Left forelimb (tissue), 1 donor: ENCODE results near the gene TMEM151B.
"Not testable (repeated sequence)": the region's sequence is repeated elsewhere in the genome, so short reads cannot be mapped to it uniquely, and the experiment has no call there.

ENCODE experiments used
- DNase-seq: peaks from one replicate; pipeline ENCODE4 v3.0.0-alpha.2; 2018; ENCODE audit warnings: low spot score

Gene TMEM151B

GRCh38 chr6:44333942-44334341 lies 63.7 kb downstream of the TMEM151B start:
- no peak for DNase-seq

- DNase-seq, result no peak
Measured at GRCh38 chr6:44335631-44336030, 65.4 kb downstream of the TMEM151B start.

- peak; percentile 75 for DNase-seq
Measured at GRCh38 chr6:44338228-44339122, 68.2 kb downstream of the TMEM151B start.

GRCh38 chr6:44339301-44339700 lies 69.1 kb downstream of the TMEM151B start:
- no peak for DNase-seq

- no peak for DNase-seq
Measured at GRCh38 chr6:44339763-44340625, 69.7 kb downstream of the TMEM151B start.

- no peak for DNase-seq
Measured at GRCh38 chr6:44341095-44341890, 71.0 kb downstream of the TMEM151B start.

- no peak for DNase-seq
Measured at GRCh38 chr6:44342052-44342451, 71.8 kb downstream of the TMEM151B start.

GRCh38 chr6:44342489-44342888 lies 72.2 kb downstream of the TMEM151B start, which contains the start of gene SPATS1:
TSS of gene SPATS1 (plus strand) at chr6:44342650. CDS start at chr6:44343096, 446 bp downstream.
- no peak for DNase-seq

- not testable (repeated sequence) for DNase-seq
Measured at GRCh38 chr6:44346818-44347217, 76.6 kb downstream of the TMEM151B start.

GRCh38 chr6:44349904-44350649 lies 79.8 kb downstream of the TMEM151B start:
- DNase-seq, result no peak

- not testable (repeated sequence) for DNase-seq
Measured at GRCh38 chr6:44350650-44350994, 80.4 kb downstream of the TMEM151B start.

- no peak for DNase-seq
Measured at GRCh38 chr6:44352259-44352658, 82.0 kb downstream of the TMEM151B start.

- no peak for DNase-seq
Measured at GRCh38 chr6:44353336-44353735, 83.1 kb downstream of the TMEM151B start.

- no peak for DNase-seq
Measured at GRCh38 chr6:44355640-44356039, 85.4 kb downstream of the TMEM151B start.

GRCh38 chr6:44356487-44356886 lies 86.2 kb downstream of the TMEM151B start:
- no peak for DNase-seq
